ENCODE measurements around the gene HK1.

GRCh38 chr10:69250041-69250440, 28.3 kb upstream of the HK1 start:
- TF ChIP-seq CTCF (IDR thresholded peaks at IDR 0.05): no peak
- TF ChIP-seq, protein P1, sequence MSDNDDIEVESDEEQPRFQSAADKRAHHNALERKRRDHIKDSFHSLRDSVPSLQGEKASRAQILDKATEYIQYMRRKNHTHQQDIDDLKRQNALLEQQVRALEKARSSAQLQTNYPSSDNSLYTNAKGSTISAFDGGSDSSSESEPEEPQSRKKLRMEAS (CRISPR knock-in tag; IDR thresholded peaks at IDR 0.05): no peak
- TF ChIP-seq, protein P2, sequence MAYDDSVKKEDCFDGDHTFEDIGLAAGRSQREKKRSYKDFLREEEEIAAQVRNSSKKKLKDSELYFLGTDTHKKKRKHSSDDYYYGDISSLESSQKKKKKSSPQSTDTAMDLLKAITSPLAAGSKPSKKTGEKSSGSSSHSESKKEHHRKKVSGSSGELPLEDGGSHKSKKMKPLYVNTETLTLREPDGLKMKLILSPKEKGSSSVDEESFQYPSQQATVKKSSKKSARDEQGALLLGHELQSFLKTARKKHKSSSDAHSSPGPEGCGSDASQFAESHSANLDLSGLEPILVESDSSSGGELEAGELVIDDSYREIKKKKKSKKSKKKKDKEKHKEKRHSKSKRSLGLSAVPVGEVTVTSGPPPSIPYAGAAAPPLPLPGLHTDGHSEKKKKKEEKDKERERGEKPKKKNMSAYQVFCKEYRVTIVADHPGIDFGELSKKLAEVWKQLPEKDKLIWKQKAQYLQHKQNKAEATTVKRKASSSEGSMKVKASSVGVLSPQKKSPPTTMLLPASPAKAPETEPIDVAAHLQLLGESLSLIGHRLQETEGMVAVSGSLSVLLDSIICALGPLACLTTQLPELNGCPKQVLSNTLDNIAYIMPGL (CRISPR knock-in tag; IDR thresholded peaks at IDR 0.05): no peak
- no peak for TF ChIP-seq MXD4 (CRISPR knock-in tag; IDR thresholded peaks at IDR 0.05; ENCODE audit: borderline replicate concordance)
- TF ChIP-seq HMGA2 (CRISPR knock-in tag; IDR thresholded peaks at IDR 0.05): no peak
- TF ChIP-seq ATF1 (CRISPR knock-in tag; IDR thresholded peaks at IDR 0.05): no peak
- no peak for TF ChIP-seq NR3C1 (CRISPR knock-in tag; conservative IDR thresholded peaks at IDR 0.05; ENCODE audit: low read depth)
- TF ChIP-seq FOXP4 (CRISPR knock-in tag; IDR thresholded peaks at IDR 0.05): no peak
